Activated naive CD8-positive, alpha-beta T cell treated with anti-CD3 and anti-CD28 coated beads, Interleukin-2, amount 10 ng/mL, durations not matched to agents 7 days and 5 days (primary cell): Measurements from ENCODE around the gene DEAF1. TPM values are rescaled to one million over a fixed set of nuclear protein-coding genes. Genes with fewer than 3 reads are reported as not detected.

Experiments used
- ATAC-seq: fragments of 150-1000 bp; cut with Tn5 transposase; one replicate; pipeline ENCODE4 v1.10.0; 2021; ENCODE audit warnings: low read depth, moderate library complexity
- POLR2A ChIA-PET: fragments of 350-600 bp; sonication (Branson Sonifier 250); formaldehyde crosslinking; loops from one replicate; lab custom pipeline; 2021; ENCODE audit warnings: antibody characterized with exemption; lab: Charles Lee
- DNase-seq: peaks from one replicate; pipeline ENCODE4 v3.0.0; 2021
- H3K27ac Mint-ChIP-seq: one replicate; pipeline ENCODE4 v1.8.0; 2022; ENCODE audit warnings: mild to moderate bottlenecking, mixed read lengths
- H3K27me3 Mint-ChIP-seq: one replicate; pipeline ENCODE4 v1.8.0; 2022; ENCODE audit warnings: mild to moderate bottlenecking, moderate library complexity, mixed read lengths
- H3K36me3 Mint-ChIP-seq: one replicate; pipeline ENCODE4 v1.8.0; 2021; ENCODE audit warnings: mild to moderate bottlenecking, mixed read lengths
- H3K4me1 Mint-ChIP-seq: one replicate; pipeline ENCODE4 v1.8.0; 2021; ENCODE audit warnings: mixed read lengths
- H3K4me3 Mint-ChIP-seq: one replicate; pipeline ENCODE4 v1.8.0; 2022; ENCODE audit warnings: mild to moderate bottlenecking, moderate library complexity, mixed read lengths
- H3K9me3 Mint-ChIP-seq: one replicate; pipeline ENCODE4 v1.8.0; 2021; ENCODE audit warnings: mixed read lengths
- total RNA-seq, 2 experiments: library from RNA; stranded (reverse); gene quantifications; one replicate each; pipeline ENCODE4 v1.2.3, GENCODE V29; 2021

Gene DEAF1
- total RNA-seq, 2 experiments from 2014 or later: 33.1 to 36.0 TPM

- no peaks in the 10 kb centered on the region for H3K27me3 Mint-ChIP-seq
- no peak overlapping the region for H3K27ac Mint-ChIP-seq
- H3K9me3 Mint-ChIP-seq: no peaks in the 10 kb centered on the region
- POLR2A ChIA-PET: no interaction called here
- H3K4me3 Mint-ChIP-seq: no peak overlapping the region
- DNase-seq (no peak), ATAC-seq (no peak)
- no peaks in the 10 kb centered on the region for H3K4me1 Mint-ChIP-seq
- peaks cover 33% of the 10 kb centered on the region for H3K36me3 Mint-ChIP-seq
Observed at GRCh38 chr11:679271-680207, 15.5 kb downstream of the DEAF1 start.

GRCh38 chr11:678297-678696, 16.7 kb downstream of the DEAF1 start:
- DNase-seq (no peak), ATAC-seq (no peak)
- no peaks in the 10 kb centered on the region for H3K27me3 Mint-ChIP-seq
- no peak overlapping the region for H3K27ac Mint-ChIP-seq
- no peaks in the 10 kb centered on the region for H3K4me1 Mint-ChIP-seq
- H3K9me3 Mint-ChIP-seq: no peaks in the 10 kb centered on the region
- POLR2A ChIA-PET: no interaction called here
- peaks cover 22% of the 10 kb centered on the region for H3K36me3 Mint-ChIP-seq
- H3K4me3 Mint-ChIP-seq: no peak overlapping the region

- Mint-ChIP-seq H3K9me3 (no peaks in the 10 kb centered on the region), H3K27ac (no peak overlapping the region), H3K36me3 (peaks cover 8% of the 10 kb centered on the region), H3K4me3 (no peak overlapping the region), H3K4me1 (no peaks in the 10 kb centered on the region), H3K27me3 (no peaks in the 10 kb centered on the region)
- POLR2A ChIA-PET: no interaction called here
- DNase-seq (no peak), ATAC-seq (no peak)
Observed at GRCh38 chr11:674406-674805, 20.6 kb downstream of the DEAF1 start.

GRCh38 chr11:673866-674265, 21.2 kb downstream of the DEAF1 start:
- H3K27ac Mint-ChIP-seq: no peak overlapping the region
- no peak overlapping the region for H3K4me3 Mint-ChIP-seq
- no peak for ATAC-seq
- no peaks in the 10 kb centered on the region for H3K27me3 Mint-ChIP-seq
- peaks cover 8% of the 10 kb centered on the region for H3K36me3 Mint-ChIP-seq
- H3K4me1 Mint-ChIP-seq: no peaks in the 10 kb centered on the region
- no peaks in the 10 kb centered on the region for H3K9me3 Mint-ChIP-seq
- POLR2A ChIA-PET: no interaction called here
- no peak for DNase-seq

GRCh38 chr11:665704-666281, 29.2 kb downstream of the DEAF1 start:
- Mint-ChIP-seq H3K36me3 (peaks cover 1% of the 10 kb centered on the region), H3K27me3 (no peaks in the 10 kb centered on the region), H3K4me1 (peaks cover 2% of the 10 kb centered on the region), H3K9me3 (no peaks in the 10 kb centered on the region), H3K4me3 (no peak overlapping the region), H3K27ac (no peak overlapping the region)
- no peak for ATAC-seq
- no peak for DNase-seq
- POLR2A ChIA-PET: no interaction called here

GRCh38 chr11:665062-665703, 29.8 kb downstream of the DEAF1 start:
- Mint-ChIP-seq H3K9me3 (no peaks in the 10 kb centered on the region), H3K27ac (no peak overlapping the region), H3K4me1 (peaks cover 2% of the 10 kb centered on the region), H3K36me3 (peaks cover 1% of the 10 kb centered on the region), H3K4me3 (no peak overlapping the region), H3K27me3 (no peaks in the 10 kb centered on the region)
- no peak for ATAC-seq
- DNase-seq: no peak
- POLR2A ChIA-PET: no interaction called here

GRCh38 chr11:662689-663274, 32.2 kb downstream of the DEAF1 start:
- Mint-ChIP-seq H3K4me1 (peaks cover 2% of the 10 kb centered on the region), H3K9me3 (no peaks in the 10 kb centered on the region), H3K4me3 (no peak overlapping the region), H3K27ac (no peak overlapping the region), H3K36me3 (peaks cover 1% of the 10 kb centered on the region), H3K27me3 (no peaks in the 10 kb centered on the region)
- POLR2A ChIA-PET: interaction anchor here (2.0 kb wide), 1 partner anchor 62 kb away, joined by 6 read pairs; no protein-coding TSS in a partner anchor
- ATAC-seq: peak; percentile 70
- DNase-seq: peak; percentile 55

GRCh38 chr11:660681-661444, 34.2 kb downstream of the DEAF1 start:
- H3K4me1 Mint-ChIP-seq: no peaks in the 10 kb centered on the region
- DNase-seq (no peak), ATAC-seq (no peak)
- POLR2A ChIA-PET: no interaction called here
- H3K9me3 Mint-ChIP-seq: no peaks in the 10 kb centered on the region
- no peak overlapping the region for H3K4me3 Mint-ChIP-seq
- peaks cover 1% of the 10 kb centered on the region for H3K36me3 Mint-ChIP-seq
- H3K27ac Mint-ChIP-seq: no peak overlapping the region
- no peaks in the 10 kb centered on the region for H3K27me3 Mint-ChIP-seq

GRCh38 chr11:660281-660680, 34.7 kb downstream of the DEAF1 start:
- DNase-seq: no peak
- Mint-ChIP-seq H3K9me3 (no peaks in the 10 kb centered on the region), H3K27me3 (no peaks in the 10 kb centered on the region), H3K4me1 (no peaks in the 10 kb centered on the region), H3K4me3 (no peak overlapping the region), H3K27ac (no peak overlapping the region), H3K36me3 (peaks cover under 1% of the 10 kb centered on the region)
- POLR2A ChIA-PET: no interaction called here
- ATAC-seq: no peak

GRCh38 chr11:659532-660085, 35.4 kb downstream of the DEAF1 start:
- Mint-ChIP-seq H3K4me3 (no peak overlapping the region), H3K36me3 (no peaks in the 10 kb centered on the region), H3K27ac (no peak overlapping the region), H3K4me1 (no peaks in the 10 kb centered on the region), H3K27me3 (no peaks in the 10 kb centered on the region), H3K9me3 (no peaks in the 10 kb centered on the region)
- POLR2A ChIA-PET: interaction anchor here (0.6 kb wide), 1 partner anchor 36 kb away, joined by 3 read pairs; the partner anchor contains the start of genes DEAF1 and TMEM80
- ATAC-seq: no peak
- DNase-seq: no peak

- H3K27ac Mint-ChIP-seq: no peak overlapping the region
- POLR2A ChIA-PET: no interaction called here
- DNase-seq: no peak
- H3K4me1 Mint-ChIP-seq: no peaks in the 10 kb centered on the region
- H3K4me3 Mint-ChIP-seq: no peak overlapping the region
- no peaks in the 10 kb centered on the region for H3K36me3 Mint-ChIP-seq
- H3K9me3 Mint-ChIP-seq: no peaks in the 10 kb centered on the region
- no peaks in the 10 kb centered on the region for H3K27me3 Mint-ChIP-seq
- ATAC-seq: no peak
Observed at GRCh38 chr11:657691-658126, 37.3 kb downstream of the DEAF1 start.

GRCh38 chr11:656866-657265, 38.2 kb downstream of the DEAF1 start:
- peaks cover 3% of the 10 kb centered on the region for H3K36me3 Mint-ChIP-seq
- H3K9me3 Mint-ChIP-seq: no peaks in the 10 kb centered on the region
- no peaks in the 10 kb centered on the region for H3K27me3 Mint-ChIP-seq
- H3K4me3 Mint-ChIP-seq: no peak overlapping the region
- no peak overlapping the region for H3K27ac Mint-ChIP-seq
- DNase-seq (no peak), ATAC-seq (no peak)
- no peaks in the 10 kb centered on the region for H3K4me1 Mint-ChIP-seq
- POLR2A ChIA-PET: no interaction called here
